ENCODE results near the gene QRICH1.

QRICH1 gene

GRCh38 chr3:49025793-49026520 lies 67.9 kb downstream of the QRICH1 start:
- Histone ChIP-seq H3K36me3 (ENCODE audit: insufficient read depth) (no peaks in the 10 kb centered on the region), H3K9ac (no peak overlapping the region), H3K27ac (no peak overlapping the region), H3K79me2 (ENCODE audit: insufficient read depth, low read depth) (peaks cover 45% of the 10 kb centered on the region; the same call in 1 of the 2 replicates), H3K27me3 (ENCODE audit: insufficient read depth, low read depth) (no peaks in the 10 kb centered on the region), H3K4me1 (ENCODE audit: low read depth, poor library complexity, severe bottlenecking) (peaks cover 26% of the 10 kb centered on the region), H3K4me3 (IDR thresholded peaks at IDR 0.05; ENCODE audit: insufficient read depth, low read depth, low read length) (no peak overlapping the region), H4K20me1 (ENCODE audit: insufficient read depth) (no peaks in the 10 kb centered on the region), H2AFZ (ENCODE audit: low read depth) (no peak overlapping the region), H3K4me2 (no peak overlapping the region)
- TF ChIP-seq, protein P1, sequence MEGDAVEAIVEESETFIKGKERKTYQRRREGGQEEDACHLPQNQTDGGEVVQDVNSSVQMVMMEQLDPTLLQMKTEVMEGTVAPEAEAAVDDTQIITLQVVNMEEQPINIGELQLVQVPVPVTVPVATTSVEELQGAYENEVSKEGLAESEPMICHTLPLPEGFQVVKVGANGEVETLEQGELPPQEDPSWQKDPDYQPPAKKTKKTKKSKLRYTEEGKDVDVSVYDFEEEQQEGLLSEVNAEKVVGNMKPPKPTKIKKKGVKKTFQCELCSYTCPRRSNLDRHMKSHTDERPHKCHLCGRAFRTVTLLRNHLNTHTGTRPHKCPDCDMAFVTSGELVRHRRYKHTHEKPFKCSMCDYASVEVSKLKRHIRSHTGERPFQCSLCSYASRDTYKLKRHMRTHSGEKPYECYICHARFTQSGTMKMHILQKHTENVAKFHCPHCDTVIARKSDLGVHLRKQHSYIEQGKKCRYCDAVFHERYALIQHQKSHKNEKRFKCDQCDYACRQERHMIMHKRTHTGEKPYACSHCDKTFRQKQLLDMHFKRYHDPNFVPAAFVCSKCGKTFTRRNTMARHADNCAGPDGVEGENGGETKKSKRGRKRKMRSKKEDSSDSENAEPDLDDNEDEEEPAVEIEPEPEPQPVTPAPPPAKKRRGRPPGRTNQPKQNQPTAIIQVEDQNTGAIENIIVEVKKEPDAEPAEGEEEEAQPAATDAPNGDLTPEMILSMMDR (conservative IDR thresholded peaks at IDR 0.05; ENCODE audit: low read depth, low read length), result no peak

GRCh38 chr3:49025005-49025792 lies 68.7 kb downstream of the QRICH1 start:
- Histone ChIP-seq H3K27me3 (ENCODE audit: insufficient read depth, low read depth) (no peaks in the 10 kb centered on the region), H3K27ac (no peak overlapping the region), H3K36me3 (ENCODE audit: insufficient read depth) (no peaks in the 10 kb centered on the region), H3K79me2 (ENCODE audit: insufficient read depth, low read depth) (peaks cover 45% of the 10 kb centered on the region; the same call in 1 of the 2 replicates), H2AFZ (ENCODE audit: low read depth) (no peak overlapping the region), H3K9ac (no peak overlapping the region), H3K4me2 (no peak overlapping the region), H3K4me1 (ENCODE audit: low read depth, poor library complexity, severe bottlenecking) (peaks cover 26% of the 10 kb centered on the region), H4K20me1 (ENCODE audit: insufficient read depth) (no peaks in the 10 kb centered on the region), H3K4me3 (IDR thresholded peaks at IDR 0.05; ENCODE audit: insufficient read depth, low read depth, low read length) (no peak overlapping the region)
- TF ChIP-seq, protein P1 (conservative IDR thresholded peaks at IDR 0.05; ENCODE audit: low read depth, low read length), result no peak

DNA sequence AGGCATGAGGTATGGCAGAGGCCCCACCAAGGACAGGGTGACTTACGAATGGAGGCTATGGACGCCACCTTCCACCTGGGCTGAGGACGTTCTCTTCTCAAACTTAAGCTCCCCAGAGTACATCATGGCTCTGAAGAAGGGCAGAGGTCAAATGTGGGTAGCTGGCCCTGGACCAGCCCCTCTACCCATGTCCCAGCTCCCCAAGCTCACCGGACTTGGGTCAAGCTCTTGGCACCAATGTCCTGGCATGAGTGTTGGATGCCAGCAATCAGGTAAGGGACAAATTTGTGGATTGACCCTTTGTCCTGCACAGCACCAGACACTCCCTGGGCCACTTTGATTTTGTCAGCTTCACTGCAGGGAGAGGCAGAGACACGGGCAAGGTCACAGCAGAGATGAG lies 69.4 kb downstream of the QRICH1 start:
- H3K36me3 ChIP-seq (ENCODE audit: insufficient read depth), result no peaks in the 10 kb centered on the region
- H3K79me2 ChIP-seq (ENCODE audit: insufficient read depth, low read depth), result peaks cover 50% of the 10 kb centered on the region; the same call in 1 of the 2 replicates
- no peak overlapping the region for H3K27ac ChIP-seq
- no peaks in the 10 kb centered on the region for H4K20me1 ChIP-seq (ENCODE audit: insufficient read depth)
- no peak overlapping the region for H2AFZ ChIP-seq (ENCODE audit: low read depth)
- TF ChIP-seq, protein P1 (conservative IDR thresholded peaks at IDR 0.05; ENCODE audit: low read depth, low read length), result no peak
- no peaks in the 10 kb centered on the region for H3K27me3 ChIP-seq (ENCODE audit: insufficient read depth, low read depth)
- no peak overlapping the region for H3K9ac ChIP-seq
- no peak overlapping the region for H3K4me2 ChIP-seq
- no peak overlapping the region for H3K4me3 ChIP-seq (IDR thresholded peaks at IDR 0.05; ENCODE audit: insufficient read depth, low read depth, low read length)
- H3K4me1 ChIP-seq (ENCODE audit: low read depth, poor library complexity, severe bottlenecking), result peaks cover 22% of the 10 kb centered on the region

DNA sequence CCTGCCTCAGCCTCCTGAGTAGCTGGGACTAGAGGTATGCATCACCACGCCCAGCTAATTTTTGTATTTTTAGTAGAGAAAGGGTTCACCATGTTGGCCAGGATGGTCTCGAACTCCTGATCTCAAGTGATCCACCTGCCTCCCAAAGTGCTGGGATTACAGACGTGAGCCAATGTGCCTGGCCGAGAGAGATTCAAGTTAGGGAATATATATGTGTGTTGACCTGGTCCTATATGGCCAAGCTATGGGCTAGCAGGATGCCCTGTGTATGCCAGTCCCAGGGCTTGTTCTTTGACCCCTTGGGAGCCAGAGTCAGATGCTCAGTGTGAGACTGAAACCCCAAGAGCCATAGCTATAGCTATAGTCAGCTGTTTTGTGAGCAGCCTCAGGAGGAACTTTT lies 70.1 kb downstream of the QRICH1 start:
- Histone ChIP-seq H3K27me3 (ENCODE audit: insufficient read depth, low read depth) (no peaks in the 10 kb centered on the region), H3K9ac (no peak overlapping the region), H3K4me1 (ENCODE audit: low read depth, poor library complexity, severe bottlenecking) (peaks cover 26% of the 10 kb centered on the region), H3K36me3 (ENCODE audit: insufficient read depth) (no peaks in the 10 kb centered on the region), H3K4me2 (no peak overlapping the region), H4K20me1 (ENCODE audit: insufficient read depth) (no peaks in the 10 kb centered on the region), H3K79me2 (ENCODE audit: insufficient read depth, low read depth) (peaks cover 50% of the 10 kb centered on the region; the same call in 1 of the 2 replicates), H3K4me3 (IDR thresholded peaks at IDR 0.05; ENCODE audit: insufficient read depth, low read depth, low read length) (no peak overlapping the region), H3K27ac (no peak overlapping the region), H2AFZ (ENCODE audit: low read depth) (no peak overlapping the region)
- TF ChIP-seq, protein P1 (conservative IDR thresholded peaks at IDR 0.05; ENCODE audit: low read depth, low read length), result no peak

All from KMS-11 (cell line).